Cortex of kidney (tissue), 1 donor: Measurements from ENCODE around the gene PXDN.
"Not testable (repeated sequence)": the region's sequence is repeated elsewhere in the genome, so short reads cannot be mapped to it uniquely, and the experiment has no call there.

Experiments used
- DNase-seq: peaks from one replicate; lab custom pipeline; 2025; lab: John Stamatoyannopoulos, UW

Gene PXDN

GRCh38 chr2:1774929-1775328 is 30.6 kb upstream of the PXDN start:
- no peak for DNase-seq

GRCh38 chr2:1773883-1774282 is 29.6 kb upstream of the PXDN start:
- no peak for DNase-seq

DNA sequence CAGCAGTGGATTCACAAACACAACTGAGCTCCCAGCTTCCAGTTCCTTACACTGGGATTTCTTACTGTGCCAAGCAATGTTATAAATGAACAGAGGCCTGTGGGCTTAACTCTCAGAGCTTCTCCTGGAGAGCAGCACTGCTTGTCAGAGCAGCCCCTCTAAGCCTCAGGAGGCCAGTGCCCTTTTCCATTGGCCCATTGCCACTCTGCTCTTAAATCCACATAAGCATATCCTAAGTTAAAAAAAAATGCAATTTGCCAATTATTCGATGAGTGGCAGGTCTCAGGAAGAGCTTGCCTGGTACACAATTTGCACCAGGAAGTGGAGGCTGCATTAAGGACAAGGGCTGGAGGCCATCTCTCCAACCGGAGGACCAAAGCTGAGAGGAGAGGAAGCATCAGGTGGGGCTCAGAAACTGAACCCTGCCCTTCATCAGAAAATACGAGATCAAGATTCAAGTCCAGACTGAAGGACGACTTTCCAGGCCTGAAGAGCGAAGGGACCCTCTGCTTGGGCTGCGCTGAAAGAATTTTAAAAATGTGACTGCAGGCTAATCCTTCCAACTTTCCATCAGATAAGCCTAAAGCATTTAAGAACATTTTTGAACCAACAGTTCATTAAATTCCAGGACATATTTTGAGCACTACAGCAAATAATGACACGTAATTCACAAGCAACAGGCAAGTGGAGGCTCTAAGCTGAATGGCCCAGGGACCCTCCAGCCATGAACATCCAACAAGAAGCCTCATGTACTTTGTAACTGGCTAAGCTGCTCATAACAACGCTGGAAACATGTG is 28.4 kb upstream of the PXDN start:
- no peak for DNase-seq

GRCh38 chr2:1771626-1772280 is 27.4 kb upstream of the PXDN start:
- no peak for DNase-seq

GRCh38 chr2:1770566-1771380 is 26.5 kb upstream of the PXDN start:
- DNase-seq, result no peak

DNA sequence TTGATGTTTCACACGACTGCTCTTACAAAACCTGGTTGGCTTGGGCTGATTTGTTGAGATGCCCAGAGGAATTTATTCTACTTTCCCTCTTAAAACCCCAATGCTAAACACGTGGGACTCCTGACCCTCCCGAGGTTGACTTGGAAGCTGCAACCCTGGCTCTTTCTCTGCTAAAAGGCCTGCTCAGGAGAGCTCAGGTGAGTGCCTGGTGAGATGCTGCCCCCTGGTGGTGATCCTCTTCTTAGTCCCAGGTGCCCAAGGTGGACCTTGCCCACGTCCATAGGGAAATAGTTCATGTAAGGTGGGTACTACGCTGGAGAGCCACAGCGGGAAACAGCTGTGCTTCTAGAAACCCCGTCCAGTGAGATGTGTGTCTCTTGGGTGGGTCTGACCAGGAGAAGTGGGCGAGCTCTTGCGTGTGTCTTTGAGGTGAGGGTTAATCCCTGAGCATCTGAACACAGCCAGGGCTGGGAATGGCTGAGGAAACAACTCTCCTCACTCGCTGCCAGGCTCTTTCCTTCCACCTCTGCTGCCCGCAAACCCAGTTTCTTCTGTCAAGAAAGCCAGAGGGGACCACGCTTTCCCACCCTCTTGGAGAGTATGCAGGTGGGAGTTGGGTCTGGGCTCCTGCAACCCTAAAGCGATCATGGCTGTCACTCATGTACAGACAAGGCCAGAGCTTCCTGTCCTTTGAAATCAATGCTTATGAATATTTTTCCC is 25.5 kb upstream of the PXDN start:
- DNase-seq, result no peak

GRCh38 chr2:1767939-1768691 is 23.8 kb upstream of the PXDN start:
- DNase-seq, result no peak

- DNase-seq, result peak; percentile 13
Measured at GRCh38 chr2:1766851-1767811, 22.8 kb upstream of the PXDN start.

DNA sequence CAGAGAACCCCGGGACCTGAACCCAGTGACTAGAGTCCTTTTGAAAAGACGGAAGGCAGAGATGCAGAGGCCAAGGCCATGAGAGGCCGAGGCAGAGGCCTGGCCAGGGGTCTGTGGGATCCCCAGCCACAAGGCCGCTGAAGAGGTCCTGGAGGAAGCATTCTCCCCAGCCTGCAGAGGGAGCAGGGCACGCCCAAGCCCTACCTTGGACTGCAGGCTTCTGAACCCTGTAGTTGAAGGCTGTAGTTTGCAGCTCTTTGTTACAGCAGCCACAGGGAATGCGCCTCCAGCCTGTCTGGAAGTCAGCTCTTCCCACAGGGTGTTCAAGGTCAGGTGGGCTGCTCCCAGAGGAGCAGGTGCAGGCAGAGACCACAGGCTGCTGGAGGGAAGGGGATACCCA is 22.1 kb upstream of the PXDN start:
- no peak for DNase-seq

- DNase-seq, result not testable (repeated sequence)
Measured at GRCh38 chr2:1765201-1765600, 20.9 kb upstream of the PXDN start.

GRCh38 chr2:1759611-1759930 is 15.3 kb upstream of the PXDN start:
- no peak for DNase-seq

GRCh38 chr2:1758774-1759610 is 14.7 kb upstream of the PXDN start:
- no peak for DNase-seq

- no peak for DNase-seq
Measured at GRCh38 chr2:1758171-1758570, 13.9 kb upstream of the PXDN start.

GRCh38 chr2:1757567-1757966 is 13.3 kb upstream of the PXDN start:
- DNase-seq, result no peak

DNA sequence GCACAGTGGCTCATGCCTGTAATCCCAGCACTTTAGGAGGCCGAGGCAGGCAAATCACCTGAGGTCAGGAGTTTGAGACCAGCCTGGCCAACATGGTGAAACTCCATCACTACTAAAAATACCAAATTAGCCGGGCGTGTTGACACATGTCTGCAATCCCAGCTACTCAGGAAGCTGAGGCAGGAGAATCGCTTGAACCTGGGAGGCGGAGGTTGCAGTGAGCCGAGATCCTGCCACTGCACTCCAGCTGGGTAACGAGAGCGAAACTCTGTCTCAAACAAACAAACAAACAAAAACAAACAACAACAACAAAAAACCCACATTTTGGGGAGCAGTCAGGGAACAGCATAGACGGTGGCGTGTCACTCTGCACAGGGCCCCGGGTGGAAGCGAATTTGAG is 12.8 kb upstream of the PXDN start:
- DNase-seq, result not testable (repeated sequence)

GRCh38 chr2:1756456-1756855 is 12.1 kb upstream of the PXDN start:
- DNase-seq, result no peak

DNA sequence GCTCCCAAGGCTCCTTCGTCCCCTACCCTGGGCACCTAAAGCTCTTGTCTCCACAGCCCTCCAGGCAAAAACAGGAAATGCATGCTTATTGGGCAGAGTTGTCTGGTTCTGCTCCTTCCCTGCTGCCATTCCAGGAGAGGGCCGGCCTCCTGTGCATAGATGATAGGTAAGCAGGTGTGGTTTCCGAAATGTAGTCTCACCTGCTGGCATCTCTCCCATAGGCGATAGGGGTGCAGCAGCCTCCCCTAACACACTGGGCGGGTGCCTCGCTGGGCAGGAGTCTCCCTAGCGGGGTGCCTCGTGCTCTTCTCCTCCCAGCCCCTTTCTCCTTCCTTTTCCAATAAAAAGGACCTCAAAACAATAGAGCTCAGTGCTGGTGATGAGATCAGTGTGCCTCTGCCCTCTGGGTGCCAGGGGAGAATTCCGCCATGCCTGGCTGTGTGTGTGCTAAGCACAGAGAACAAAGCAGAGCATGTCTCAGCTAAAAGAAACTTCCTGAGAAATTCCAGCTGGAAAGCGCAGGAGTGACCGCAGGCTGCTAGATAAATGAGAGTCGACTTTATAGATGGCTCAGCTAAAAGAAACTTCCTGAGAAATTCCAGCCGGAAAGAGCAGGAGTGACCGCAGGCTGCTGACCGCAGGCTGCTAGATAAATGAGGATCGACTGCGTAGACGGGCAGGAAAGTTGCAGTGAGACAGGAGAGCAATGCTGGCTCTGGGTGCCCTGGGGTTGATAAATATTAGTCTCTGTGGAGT is 11.3 kb upstream of the PXDN start:
- DNase-seq, result no peak

GRCh38 chr2:1754461-1755170 is 10.3 kb upstream of the PXDN start:
- no peak for DNase-seq
